ENCODE data around the gene SCO1.

Gene SCO1

GRCh38 chr17:10633738-10634379 is 63.5 kb downstream of the SCO1 start:
- DNase-seq (ENCODE audit: extremely low read depth, low read depth): no peak
- no peak for TF ChIP-seq CTCF (IDR thresholded peaks at IDR 0.05; ENCODE audit: low read depth, low read length, missing control alignments)
- no peak overlapping the region for H3K4me3 ChIP-seq (replicated peaks; ENCODE audit: low read depth, low read length)

- DNase-seq (ENCODE audit: extremely low read depth, low read depth): no peak
- no peak overlapping the region for H3K4me3 ChIP-seq (replicated peaks; ENCODE audit: low read depth, low read length)
- TF ChIP-seq CTCF (IDR thresholded peaks at IDR 0.05; ENCODE audit: low read depth, low read length, missing control alignments): no peak
Measured at GRCh38 chr17:10631701-10632100, 65.6 kb downstream of the SCO1 start.

- peak; percentile 90 for TF ChIP-seq CTCF (IDR thresholded peaks at IDR 0.05; ENCODE audit: low read depth, low read length, missing control alignments)
- H3K4me3 ChIP-seq (replicated peaks; ENCODE audit: low read depth, low read length): no peak overlapping the region
- DNase-seq (ENCODE audit: extremely low read depth, low read depth): no peak
Measured at GRCh38 chr17:10631048-10631700, 66.2 kb downstream of the SCO1 start.

- no peak for TF ChIP-seq CTCF (IDR thresholded peaks at IDR 0.05; ENCODE audit: low read depth, low read length, missing control alignments)
- no peak for DNase-seq (ENCODE audit: extremely low read depth, low read depth)
- no peak overlapping the region for H3K4me3 ChIP-seq (replicated peaks; ENCODE audit: low read depth, low read length)
Measured at GRCh38 chr17:10629706-10630105, 67.6 kb downstream of the SCO1 start.

- no peak for DNase-seq (ENCODE audit: extremely low read depth, low read depth)
Measured at GRCh38 chr17:10628756-10629155, 68.6 kb downstream of the SCO1 start.

GRCh38 chr17:10626390-10626789 is 70.9 kb downstream of the SCO1 start:
- TF ChIP-seq CTCF (IDR thresholded peaks at IDR 0.05; ENCODE audit: low read depth, low read length, missing control alignments): no peak

More at GRCh38 chr17:10628756-10629155, 68.6 kb downstream of the SCO1 start:
- H3K4me3 ChIP-seq (replicated peaks; ENCODE audit: low read depth, low read length): no peak overlapping the region
- peak; percentile 56 for TF ChIP-seq CTCF (IDR thresholded peaks at IDR 0.05; ENCODE audit: low read depth, low read length, missing control alignments)

More at GRCh38 chr17:10626390-10626789, 70.9 kb downstream of the SCO1 start:
- no peak overlapping the region for H3K4me3 ChIP-seq (replicated peaks; ENCODE audit: low read depth, low read length)
- DNase-seq (ENCODE audit: extremely low read depth, low read depth): no peak

Measured in HFF-Myc (cell line).